Hematopoietic multipotent progenitor cell treated with erythropoietin and hydrocortisone succinate and interleukin-3 and kit ligand, for 6 days (in vitro differentiated cells): Measurements from ENCODE around the gene SCFD1.
"Not testable (repeated sequence)": the region's sequence is repeated elsewhere in the genome, so short reads cannot be mapped to it uniquely, and the experiment has no call there.

Experiments
- DNase-seq: peaks from one replicate; pipeline ENCODE4 v3.0.0-alpha.2; 2015

SCFD1 gene, protein sequence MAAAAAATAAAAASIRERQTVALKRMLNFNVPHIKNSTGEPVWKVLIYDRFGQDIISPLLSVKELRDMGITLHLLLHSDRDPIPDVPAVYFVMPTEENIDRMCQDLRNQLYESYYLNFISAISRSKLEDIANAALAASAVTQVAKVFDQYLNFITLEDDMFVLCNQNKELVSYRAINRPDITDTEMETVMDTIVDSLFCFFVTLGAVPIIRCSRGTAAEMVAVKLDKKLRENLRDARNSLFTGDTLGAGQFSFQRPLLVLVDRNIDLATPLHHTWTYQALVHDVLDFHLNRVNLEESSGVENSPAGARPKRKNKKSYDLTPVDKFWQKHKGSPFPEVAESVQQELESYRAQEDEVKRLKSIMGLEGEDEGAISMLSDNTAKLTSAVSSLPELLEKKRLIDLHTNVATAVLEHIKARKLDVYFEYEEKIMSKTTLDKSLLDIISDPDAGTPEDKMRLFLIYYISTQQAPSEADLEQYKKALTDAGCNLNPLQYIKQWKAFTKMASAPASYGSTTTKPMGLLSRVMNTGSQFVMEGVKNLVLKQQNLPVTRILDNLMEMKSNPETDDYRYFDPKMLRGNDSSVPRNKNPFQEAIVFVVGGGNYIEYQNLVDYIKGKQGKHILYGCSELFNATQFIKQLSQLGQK

DNA sequence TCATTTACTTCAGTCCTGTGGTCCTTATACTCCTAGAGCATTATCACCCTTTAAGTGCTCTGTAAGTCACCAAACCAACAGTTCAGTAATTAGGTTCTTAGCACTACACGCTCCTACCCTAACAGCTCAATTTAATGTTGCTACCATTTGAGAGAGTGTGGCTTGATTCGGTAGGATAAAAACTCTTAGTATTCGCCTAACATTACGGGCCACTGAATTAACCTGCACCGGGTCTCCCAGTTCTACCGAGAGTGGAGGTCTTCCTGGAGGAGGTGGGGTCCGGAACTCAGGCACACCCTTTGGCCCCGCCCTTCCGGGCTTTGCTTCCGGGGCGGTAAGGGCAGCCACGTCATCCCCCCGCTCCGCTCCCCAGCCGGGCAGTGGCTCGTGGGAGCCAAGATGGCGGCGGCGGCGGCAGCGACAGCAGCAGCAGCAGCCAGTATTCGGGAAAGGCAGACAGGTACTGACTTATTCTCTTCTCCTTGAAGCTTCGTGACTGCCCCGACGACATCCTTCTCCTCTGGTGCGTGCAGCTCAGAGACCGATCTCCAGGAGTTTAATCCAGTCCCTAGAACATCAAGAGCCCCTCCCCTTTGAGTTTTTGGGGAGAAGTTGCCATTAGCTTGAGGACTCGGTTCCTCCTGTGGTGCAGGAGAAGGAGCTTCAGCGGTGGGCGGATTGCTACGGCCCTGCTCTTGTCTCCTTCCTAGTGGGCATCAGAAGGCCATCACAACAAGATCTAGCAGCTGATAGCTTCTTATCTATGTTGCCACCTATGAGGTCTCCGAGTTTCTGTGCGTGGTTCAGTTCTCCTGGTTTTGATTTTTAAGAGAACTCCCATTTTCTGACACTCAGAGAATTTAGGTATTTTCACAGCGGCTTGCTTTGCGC lies at the start of gene SCFD1:
Gene SCFD1, plus strand, starts transcription at position 380 of the 891 bp plus-strand sequence. Its CDS starts 20 bp downstream, at position 400.
- peak; percentile 97 for DNase-seq

DNA sequence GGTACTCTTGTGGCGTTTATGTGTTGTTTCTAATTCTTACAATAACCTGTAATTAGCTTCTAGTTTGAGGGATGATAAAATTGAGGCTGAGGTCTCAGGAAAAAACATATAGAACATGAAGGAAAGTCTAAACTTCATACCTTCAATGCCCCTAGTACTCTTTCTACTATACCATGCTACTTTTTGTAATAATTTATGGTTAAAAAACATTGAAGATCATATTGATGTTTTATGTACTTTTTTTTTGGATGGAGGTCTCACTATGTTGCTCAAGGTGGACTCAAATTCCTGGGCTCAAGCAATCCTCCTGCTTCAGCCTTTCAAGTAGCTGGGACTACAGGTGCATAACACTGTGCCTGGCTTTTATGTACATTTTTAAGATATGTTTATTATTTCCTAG lies 49.3 kb upstream of the SCFD1 start:
- no peak for DNase-seq

DNA sequence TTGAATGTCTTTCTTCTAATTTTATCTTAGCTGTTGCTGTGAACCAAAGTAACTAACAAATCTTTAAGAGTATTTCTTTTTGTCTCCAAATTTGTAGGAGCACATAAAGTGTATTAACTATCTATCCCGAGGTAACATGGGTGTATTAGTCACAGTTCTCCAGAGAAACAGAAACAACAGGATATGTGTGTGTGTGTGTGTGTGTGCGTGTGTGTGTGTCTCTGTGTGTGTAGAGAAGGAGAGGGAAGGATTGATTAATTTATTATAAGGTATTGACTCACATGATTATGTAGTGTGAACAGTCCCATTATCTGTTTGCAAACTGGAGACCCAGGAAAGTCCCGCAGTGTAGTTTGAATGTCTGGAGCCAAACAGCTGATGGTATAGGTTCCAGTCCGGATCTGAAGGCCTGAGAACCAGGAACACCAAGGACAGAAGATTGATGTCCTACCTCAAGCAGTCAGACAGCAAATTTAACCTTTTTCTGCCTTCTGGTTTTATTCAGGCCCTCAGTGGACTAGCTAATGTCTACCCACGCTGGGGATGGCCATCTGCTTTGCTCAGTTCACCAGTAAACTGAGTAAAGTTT lies 48.8 kb upstream of the SCFD1 start:
- no peak for DNase-seq

DNA sequence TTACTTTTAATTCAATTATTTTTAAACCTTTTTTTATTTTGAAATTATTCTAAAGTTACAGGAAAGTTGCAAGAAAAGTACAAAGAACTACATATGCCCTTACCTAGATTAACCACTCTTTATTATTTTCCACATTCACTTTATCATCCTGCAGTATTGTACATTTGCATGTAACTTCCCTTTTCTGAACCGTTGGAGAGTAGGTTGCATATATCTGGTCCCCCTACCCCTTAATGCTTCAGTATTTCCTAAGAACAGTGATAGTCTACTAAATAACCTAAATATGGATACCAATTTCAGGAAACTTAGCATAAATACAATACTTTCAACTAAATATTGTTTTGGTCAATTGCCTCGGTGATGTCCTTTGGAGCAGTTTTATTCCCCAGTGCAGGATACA lies 48.2 kb upstream of the SCFD1 start:
- DNase-seq = peak; percentile 39

DNA sequence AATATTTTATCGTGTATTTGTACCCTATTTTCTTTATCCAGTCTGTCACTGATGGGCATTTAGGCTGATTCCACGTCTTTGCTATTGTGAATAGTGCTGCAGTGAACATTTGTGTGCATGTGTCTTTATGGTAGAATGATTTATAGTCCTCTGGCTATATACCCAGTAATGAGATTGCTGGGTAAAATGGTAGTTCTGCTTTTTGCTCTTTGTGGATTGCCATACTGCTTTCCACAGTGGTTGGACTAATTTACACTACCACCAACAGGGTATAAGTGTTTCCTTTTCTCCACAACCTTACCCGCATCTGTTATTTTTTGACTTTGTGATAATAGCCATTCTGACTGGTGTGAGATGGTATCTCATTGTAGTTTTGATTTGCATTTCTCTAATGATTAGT lies 47.3 kb upstream of the SCFD1 start:
- peak; percentile 29 for DNase-seq

DNA sequence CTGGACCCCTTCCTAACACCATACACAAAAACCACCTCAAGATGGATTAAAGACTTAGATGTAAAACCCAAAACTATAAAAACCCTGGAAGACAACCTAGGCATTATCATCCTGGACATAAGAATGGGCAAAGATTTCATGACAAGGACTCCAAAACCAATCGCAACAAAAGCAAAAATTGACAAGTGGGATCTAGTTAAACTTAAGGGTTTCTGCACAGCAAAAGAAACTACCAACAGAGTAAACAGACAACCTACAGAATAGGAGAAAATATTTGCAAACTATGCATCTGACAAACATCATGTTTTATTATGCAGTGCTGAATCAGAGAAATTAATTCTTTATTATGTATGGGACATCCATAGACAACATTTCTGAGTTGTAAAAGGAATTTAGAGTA lies 45.8 kb upstream of the SCFD1 start:
- not testable (repeated sequence) for DNase-seq

DNA sequence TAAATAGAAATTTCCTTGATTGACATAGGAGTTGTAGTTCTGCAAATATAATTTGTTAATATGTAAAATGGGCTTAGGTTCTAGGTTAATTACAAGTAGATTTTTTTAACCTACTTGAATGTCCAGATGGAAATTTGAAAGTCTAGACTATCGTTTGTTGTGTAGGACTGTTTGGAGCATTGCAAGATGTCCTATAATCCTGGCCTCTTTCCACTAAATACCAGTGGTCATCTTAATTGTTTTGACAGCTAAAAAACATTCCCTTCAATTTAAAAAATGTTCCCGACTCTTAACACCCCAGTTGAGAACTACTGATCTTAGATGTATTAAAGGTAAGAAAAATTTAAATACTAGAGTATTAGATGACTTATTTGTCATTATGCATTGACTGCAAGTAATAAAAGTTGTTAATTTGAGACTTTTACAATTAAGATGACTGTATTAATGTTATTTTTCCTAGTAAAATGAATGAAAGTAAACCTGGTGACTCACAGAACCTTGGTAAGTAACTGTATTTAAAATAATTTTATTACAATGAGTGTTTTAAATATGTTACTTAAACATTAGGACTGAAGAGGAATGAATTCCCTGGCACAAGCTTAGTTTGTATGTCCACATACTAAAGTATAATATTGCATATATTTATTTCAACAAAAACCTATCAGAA lies 41.4 kb upstream of the SCFD1 start:
- no peak for DNase-seq

DNA sequence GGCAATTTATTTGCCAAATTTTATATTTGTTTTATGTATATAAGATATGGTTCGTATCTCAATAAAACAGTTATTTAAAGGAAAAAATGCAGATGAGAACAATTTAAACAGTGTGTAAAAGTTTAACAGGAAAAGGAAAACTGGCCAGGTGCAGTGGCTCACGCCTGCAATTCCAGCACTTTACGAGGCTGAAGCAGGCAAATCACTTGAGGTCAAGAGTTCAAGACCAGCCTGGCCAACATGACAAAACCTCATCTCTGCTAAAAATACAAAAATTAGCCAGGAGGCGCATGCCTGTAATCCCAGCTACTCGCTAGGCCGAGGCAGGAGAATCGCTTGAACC lies 40.9 kb upstream of the SCFD1 start:
- no peak for DNase-seq

DNA sequence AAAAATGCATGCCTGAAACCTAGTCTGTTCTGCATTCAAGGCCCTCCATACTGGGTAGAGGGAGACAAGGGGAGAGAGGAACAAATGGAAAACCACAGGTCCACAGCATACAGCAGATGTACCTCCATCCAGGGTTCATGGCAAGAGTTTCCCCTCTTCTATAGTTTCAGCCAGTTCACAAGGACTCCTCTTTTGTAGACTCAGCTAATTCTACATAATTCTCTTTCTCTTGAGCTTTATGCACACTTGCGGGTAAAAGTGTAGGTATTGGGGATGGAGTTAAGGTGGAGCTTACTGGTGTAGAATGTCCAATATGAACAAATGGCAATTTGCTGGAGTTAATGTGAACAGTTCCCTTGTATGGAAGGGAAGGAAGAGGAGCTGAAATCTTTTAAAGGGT lies 39.7 kb upstream of the SCFD1 start:
- no peak for DNase-seq

DNA sequence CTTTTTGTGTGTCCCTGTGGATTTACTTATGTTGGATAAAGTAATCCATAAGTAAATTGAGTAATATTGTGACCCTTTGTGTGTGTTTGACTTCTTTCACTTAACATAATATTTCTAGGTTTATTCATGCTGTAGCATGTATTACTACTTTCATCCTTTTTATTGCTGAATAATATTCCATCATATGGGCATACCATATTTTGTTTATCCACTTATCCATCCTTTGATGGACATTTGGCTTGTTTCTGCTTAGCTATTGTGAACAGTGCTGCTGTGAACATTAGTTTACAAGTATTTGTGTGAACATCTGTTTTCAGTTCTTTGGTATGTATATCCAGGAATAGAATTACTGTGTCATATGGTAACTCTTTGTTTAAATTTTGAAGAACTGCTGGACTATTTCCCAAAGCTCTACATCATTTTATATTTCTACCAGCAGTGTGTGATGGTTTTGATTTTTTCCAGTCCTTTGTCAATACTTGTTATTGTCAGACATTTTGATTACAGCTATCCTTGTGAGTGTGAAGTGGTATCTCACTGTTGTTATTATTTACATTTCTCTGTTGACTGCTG lies 38.0 kb upstream of the SCFD1 start:
- no peak for DNase-seq

DNA sequence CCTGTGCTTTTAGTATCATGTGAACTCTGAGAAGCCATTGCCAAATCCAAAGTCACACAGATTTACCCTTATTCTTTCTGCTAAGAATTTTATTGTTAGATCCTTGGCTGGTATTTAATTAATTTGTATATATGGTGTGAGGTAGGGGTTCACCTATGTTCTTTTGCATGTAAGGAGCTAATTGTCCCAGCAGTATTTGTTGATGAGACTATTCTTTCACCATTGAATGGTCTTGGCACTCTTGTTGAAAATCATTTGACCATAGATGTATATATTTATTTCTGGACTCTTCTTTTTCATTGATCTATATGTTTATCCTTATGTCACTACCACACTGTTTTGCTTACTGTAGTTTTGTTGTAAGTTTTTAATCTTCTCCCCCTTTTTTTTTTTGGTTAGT lies 36.9 kb upstream of the SCFD1 start:
- no peak for DNase-seq

DNA sequence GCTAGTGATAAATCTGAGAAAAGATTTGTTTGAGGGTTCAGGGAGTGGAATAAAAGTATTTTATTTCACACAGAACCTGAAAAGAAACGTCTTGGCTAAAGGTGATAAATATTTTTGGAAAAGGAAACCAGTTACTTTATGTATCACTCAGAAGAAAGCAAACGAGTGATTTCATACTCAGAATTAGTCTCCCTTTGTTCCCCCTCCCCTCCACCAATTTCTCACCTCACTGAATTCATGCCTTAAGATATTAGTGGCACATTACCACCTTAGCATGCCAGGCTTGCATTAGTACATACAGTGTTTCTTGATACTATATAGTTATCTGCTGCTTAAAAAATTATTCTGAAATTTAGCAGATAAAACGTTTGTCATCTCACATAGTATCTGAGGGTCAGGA lies 35.0 kb upstream of the SCFD1 start:
- no peak for DNase-seq

DNA sequence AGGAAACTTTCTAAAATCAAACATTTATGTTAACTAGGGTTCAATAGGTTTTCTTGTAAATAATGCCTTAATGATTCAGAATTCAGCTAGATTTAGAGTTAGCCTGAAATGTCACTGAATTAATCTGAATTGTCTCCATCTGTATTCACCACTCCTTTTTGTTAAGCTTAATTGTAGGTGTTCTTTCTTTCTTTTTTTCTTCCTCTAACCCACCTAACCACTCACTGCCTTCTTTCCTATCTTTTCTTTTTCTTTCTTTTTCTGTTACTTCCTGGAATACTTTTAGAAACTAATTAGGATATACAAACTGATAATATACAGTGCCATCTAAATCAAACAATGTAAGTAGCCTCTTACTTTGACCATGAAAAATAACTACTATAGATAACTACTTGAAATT lies 33.2 kb upstream of the SCFD1 start:
- no peak for DNase-seq

DNA sequence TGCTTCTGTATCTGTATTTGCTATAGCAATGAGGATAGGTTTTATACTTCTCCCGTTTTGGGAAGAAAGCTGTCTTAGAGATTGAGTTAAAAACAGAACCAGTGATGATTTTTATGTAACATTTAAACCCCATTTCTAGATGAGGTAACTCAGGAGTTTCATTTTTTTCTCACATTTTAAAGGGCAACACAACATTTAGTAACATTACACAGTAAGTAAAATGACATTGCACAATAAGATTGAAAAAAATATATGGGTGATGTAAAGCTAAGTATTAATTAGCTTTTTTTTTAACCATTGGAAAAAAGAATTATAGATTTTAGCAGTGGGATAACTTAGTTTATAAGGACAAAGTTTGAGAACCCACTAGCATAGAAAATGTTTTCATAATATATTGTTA lies 25.2 kb upstream of the SCFD1 start:
- DNase-seq = no peak

DNA sequence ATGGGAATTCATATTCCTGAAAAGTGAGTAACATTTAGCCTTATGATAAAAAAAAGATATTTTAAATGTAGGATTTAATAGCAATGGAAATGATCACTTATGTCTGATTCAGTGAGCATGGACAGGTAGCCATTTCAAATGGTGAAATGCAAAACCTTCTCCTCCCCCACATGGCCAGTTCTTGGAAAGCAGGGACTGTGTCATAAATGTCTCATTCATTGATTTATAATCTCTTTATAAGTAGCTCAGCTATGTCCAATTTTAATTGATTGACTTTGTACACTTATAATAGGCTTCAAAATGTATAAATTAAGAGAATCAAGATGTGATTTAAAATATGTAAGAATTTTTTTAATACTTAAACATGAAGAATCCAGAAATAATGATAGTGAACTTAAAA lies 24.6 kb upstream of the SCFD1 start:
- no peak for DNase-seq

DNA sequence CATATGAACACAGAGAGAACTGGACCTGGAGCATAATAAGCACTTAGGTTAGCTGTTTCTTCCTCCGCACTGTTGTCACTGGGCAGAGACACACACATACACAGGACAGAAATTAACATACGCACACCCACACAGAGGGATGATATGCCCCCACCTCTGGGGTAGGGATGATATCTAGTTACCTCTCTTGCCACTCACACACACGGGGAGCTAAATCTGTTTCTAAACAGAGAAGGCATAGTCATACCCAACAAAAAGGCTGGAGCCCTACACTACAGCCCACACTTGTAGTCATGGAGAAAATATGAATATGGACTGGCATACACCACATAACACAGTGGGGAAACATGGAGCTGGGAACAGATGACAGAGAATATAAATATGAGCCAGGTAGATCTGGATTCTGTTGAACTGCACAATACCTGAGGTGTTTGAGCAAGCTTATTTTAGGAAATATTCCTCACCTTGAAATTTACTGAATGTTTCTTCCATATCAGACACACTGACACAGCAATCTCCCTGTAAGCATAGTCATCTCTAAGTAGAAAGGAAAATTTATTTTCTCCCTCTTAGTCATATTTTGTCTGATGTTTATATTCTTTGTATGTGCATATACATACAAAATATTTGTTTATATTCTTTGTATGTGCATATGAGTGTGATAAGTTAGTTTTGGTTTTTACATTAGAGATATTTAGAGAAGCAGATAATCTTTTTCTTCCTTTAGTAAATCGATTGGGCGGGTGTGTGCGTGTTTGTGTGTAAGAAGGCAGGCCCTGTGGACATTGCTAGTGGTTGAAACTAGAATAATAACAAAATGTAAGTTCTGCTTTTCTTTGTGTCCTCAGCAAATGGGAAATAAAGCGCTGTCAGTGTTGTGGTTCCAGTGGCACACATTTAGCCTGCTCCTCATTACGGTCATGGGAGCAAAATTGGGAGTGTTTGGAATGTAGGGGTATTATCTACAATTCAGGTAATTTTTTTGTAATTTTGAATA lies 20.9 kb upstream of the SCFD1 start:
- DNase-seq = no peak

DNA sequence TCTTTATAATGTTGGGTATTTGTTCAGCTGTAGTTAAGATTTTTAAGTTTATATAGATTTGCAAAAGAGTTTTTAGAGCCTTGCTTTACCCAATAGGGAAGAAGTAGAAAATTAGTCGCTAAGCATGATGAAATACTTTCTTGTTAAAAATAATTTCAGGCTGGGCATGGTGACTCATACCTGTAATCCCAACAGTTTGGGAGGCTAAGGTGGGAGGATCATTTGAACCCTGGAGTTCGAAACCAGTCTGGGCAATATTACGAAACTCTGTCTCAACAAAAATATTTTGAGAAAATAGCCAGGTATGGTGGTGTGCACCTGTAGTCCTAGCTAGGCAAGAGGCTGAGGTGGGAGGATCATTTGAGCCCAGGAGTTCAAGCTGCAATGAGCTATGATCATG lies 18.7 kb upstream of the SCFD1 start:
- DNase-seq = no peak

DNA sequence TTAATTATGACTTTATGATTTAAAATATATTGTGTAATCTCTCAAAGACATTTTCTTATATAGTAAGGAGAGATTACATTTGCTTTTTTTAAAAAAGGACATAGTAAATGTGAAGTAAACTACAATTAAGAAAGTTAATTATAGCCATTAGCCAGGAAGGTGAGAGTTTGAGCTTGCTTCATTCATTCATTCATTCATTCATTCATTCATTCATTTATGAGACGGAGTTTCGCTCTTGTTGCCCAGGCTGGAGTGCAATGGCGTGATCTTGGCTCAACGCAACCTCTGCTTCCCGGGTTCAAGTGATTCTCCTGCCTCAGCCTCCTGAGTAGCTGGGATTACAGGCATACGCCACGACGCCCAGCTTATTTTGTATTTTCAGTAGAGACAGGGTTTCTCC lies 17.4 kb upstream of the SCFD1 start:
- not testable (repeated sequence) for DNase-seq

DNA sequence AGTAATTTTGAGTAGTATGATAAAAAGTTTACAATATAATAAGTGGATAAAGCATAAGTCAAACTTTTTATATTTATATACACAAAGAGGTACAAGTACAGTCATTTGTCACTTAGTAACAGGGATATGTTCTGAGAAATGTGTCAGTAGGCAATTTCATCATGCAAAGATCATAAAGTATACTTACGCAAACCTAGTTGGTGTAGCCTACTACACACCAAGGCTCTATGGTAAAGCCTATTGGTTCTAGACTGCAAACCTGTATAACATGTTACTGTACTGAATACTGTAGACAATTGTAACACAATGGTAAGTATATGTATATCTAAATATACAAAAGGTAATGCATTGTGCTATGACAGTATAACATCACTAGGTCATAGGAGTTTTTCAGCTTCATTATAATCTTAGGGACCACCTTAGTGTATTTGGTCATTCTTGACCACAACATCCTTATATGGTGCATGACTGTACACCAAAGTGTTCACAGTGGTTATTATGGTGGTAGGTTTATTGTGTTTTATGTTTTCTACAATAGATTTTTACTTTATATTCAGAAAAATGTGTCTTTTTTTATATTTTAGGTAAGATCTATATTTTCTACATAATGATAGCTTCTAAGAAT lies 14.9 kb upstream of the SCFD1 start:
- DNase-seq = no peak

DNA sequence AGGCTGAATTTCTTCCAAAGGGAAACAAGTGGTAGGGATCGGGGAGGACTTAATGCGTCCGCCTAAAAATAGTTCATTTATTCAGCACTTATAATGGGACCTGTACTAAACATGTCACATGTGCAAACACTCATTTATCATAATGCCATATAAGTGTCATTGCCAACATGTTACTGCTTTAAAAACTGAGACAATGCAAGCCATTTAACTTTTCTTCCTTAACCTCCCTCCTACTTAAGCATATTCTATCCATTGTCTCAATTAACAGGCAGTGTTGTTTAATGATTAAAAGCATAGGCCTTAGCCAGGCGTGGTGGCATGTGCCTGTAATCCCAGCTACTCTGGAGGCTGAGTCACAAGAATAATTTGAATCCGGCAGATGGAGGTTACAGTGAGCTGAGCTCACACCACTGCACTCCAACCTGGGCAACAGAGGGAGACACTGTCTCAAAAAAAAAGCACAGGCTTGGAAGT lies 13.5 kb upstream of the SCFD1 start:
- no peak for DNase-seq
